HepG2 (cell line): ENCODE results near the gene TRIM28. TPM values are rescaled to one million over a fixed set of nuclear protein-coding genes. Genes with fewer than 3 reads are reported as not detected.

Experiments
- GATAD1 ChIP-seq: IDR thresholded peaks from 2 replicates; pipeline ENCODE4 v1.6.1; 2016; ENCODE audit warnings: missing genetic modification reagents, missing compliant biosample characterization
- HMGXB4 ChIP-seq, 2 experiments: sonication (generic) in 1 of 2; formaldehyde crosslinking in 1 of 2; IDR thresholded peaks; 2 replicates each; pipeline versions ENCODE4 v1.4.0 to v1.6.1; 2018 to 2020; ENCODE audit warnings: missing genetic modification reagents in 2 of 2, borderline replicate concordance in 1 of 2, low read depth in 1 of 2, mild to moderate bottlenecking in 1 of 2, missing biosample characterization in 1 of 2
- KDM1A ChIP-seq: IDR thresholded peaks from 2 replicates; pipeline ENCODE4 v1.6.1; 2016; ENCODE audit warnings: missing compliant biosample characterization
- MIER3 ChIP-seq: IDR thresholded peaks from 2 replicates; pipeline ENCODE4 v1.6.1; 2016; ENCODE audit warnings: missing compliant biosample characterization, borderline replicate concordance
- NR3C1 ChIP-seq: sonication (generic); formaldehyde crosslinking; IDR thresholded peaks from 2 replicates; pipeline ENCODE4 v1.4.0; 2020; ENCODE audit warnings: missing genetic modification reagents
- NRL ChIP-seq: sonication (generic); formaldehyde crosslinking; IDR thresholded peaks from 2 replicates; pipeline ENCODE4 v1.5.0; 2020; ENCODE audit warnings: missing genetic modification reagents, mild to moderate bottlenecking, moderate library complexity, borderline replicate concordance
- PBX3 ChIP-seq: sonication (generic); formaldehyde crosslinking; IDR thresholded peaks from 2 replicates; pipeline ENCODE4 v1.8.1; 2023; ENCODE audit warnings: missing genetic modification reagents, inconsistent platforms, borderline replicate concordance
- RAD21 ChIP-seq: fragments of 450-650 bp; formaldehyde crosslinking; IDR thresholded peaks from 2 replicates; pipeline ENCODE4 v1.5.0; 2020; ENCODE audit warnings: mild to moderate bottlenecking
- RAD51 ChIP-seq: fragments of 450-650 bp; IDR thresholded peaks from 2 replicates; pipeline ENCODE4 v1.6.1; 2016; ENCODE audit warnings: borderline replicate concordance
- SUZ12 ChIP-seq: fragments of 150-350 bp; IDR thresholded peaks from 2 replicates; pipeline ENCODE4 v1.6.1; 2014; ENCODE audit warnings: low read depth, low read length
- TAF1 ChIP-seq: sonication (generic); formaldehyde crosslinking; IDR thresholded peaks from 2 replicates; pipeline ENCODE4 v1.4.0; 2020; ENCODE audit warnings: missing genetic modification reagents
- TOPORS ChIP-seq: sonication (generic); formaldehyde crosslinking; IDR thresholded peaks from 2 replicates; pipeline ENCODE4 v1.8.0; 2023; ENCODE audit warnings: mild to moderate bottlenecking, missing genetic modification reagents
- TRIM24 ChIP-seq: sonication (generic); formaldehyde crosslinking; IDR thresholded peaks from 2 replicates; pipeline ENCODE4 v1.8.0; 2022; ENCODE audit warnings: mild to moderate bottlenecking, missing genetic modification reagents
- XRCC5 ChIP-seq: fragments of 200-400 bp; formaldehyde crosslinking; optimal IDR thresholded peaks from 2 replicates; pipeline ENCODE3; 2017; ENCODE audit warnings: mild to moderate bottlenecking, low read length
- ZNF20 ChIP-seq: sonication (generic); formaldehyde crosslinking; IDR thresholded peaks from 2 replicates; pipeline ENCODE4 v1.4.0; 2020; ENCODE audit warnings: mild to moderate bottlenecking, moderate library complexity, missing genetic modification reagents
- ZNF296 ChIP-seq: sonication (generic); formaldehyde crosslinking; conservative IDR thresholded peaks from 2 replicates; pipeline ENCODE4 v1.5.0; 2020; ENCODE audit warnings: mild to moderate bottlenecking, missing genetic modification reagents
- ZNF350 ChIP-seq: sonication (generic); formaldehyde crosslinking; IDR thresholded peaks from 2 replicates; pipeline ENCODE4 v1.4.0; 2020; ENCODE audit warnings: mild to moderate bottlenecking, low read depth, missing genetic modification reagents, borderline replicate concordance
- ZNF383 ChIP-seq: sonication (generic); formaldehyde crosslinking; IDR thresholded peaks from 2 replicates; pipeline ENCODE4 v1.4.0; 2020; ENCODE audit warnings: missing genetic modification reagents, mild to moderate bottlenecking, borderline replicate concordance
- ZNF512 ChIP-seq: sonication (generic); formaldehyde crosslinking; IDR thresholded peaks from 2 replicates; pipeline ENCODE4 v1.4.0; 2020; ENCODE audit warnings: mild to moderate bottlenecking, missing genetic modification reagents
- ZNF558 ChIP-seq: sonication (generic); formaldehyde crosslinking; IDR thresholded peaks from 2 replicates; pipeline ENCODE4 v1.9.0; 2022; ENCODE audit warnings: mild to moderate bottlenecking, missing genetic modification reagents, borderline replicate concordance
- ZNF564 ChIP-seq: sonication (generic); formaldehyde crosslinking; IDR thresholded peaks from 2 replicates; pipeline ENCODE4 v1.8.1; 2023; ENCODE audit warnings: mild to moderate bottlenecking, missing genetic modification reagents
- ZNF619 ChIP-seq: sonication (generic); formaldehyde crosslinking; IDR thresholded peaks from 2 replicates; pipeline ENCODE4 v1.4.0; 2020; ENCODE audit warnings: mild to moderate bottlenecking, missing genetic modification reagents
- ZNF761 ChIP-seq: sonication (generic); formaldehyde crosslinking; conservative IDR thresholded peaks from 2 replicates; pipeline ENCODE4 v1.4.0; 2020; ENCODE audit warnings: mild to moderate bottlenecking, missing genetic modification reagents
- ZUFSP ChIP-seq: sonication (generic); formaldehyde crosslinking; IDR thresholded peaks from 2 replicates; pipeline ENCODE4 v1.9.0; 2021; ENCODE audit warnings: missing genetic modification reagents, mild to moderate bottlenecking, borderline replicate concordance
- polyA plus RNA-seq, 8 experiments: library from polyadenylated mRNA; depleted of rRNA in 3 of 8; stranded (reverse) in 7 of 8; unstranded in 1 of 8; fragments of >200 nt; fragmentation: Illumina TruSeq in 4 of 8; extraction: Trizol in 4 of 8; gene quantifications; 2 replicates each; pipeline versions ENCODE4 v1.2.1 to v1.2.3, GENCODE V29; 2011 to 2016; ENCODE audit warnings: low read depth in 4 of 8, missing spikeins in 1 of 8, mixed read lengths in 1 of 8; ENCODE audit not compliant: insufficient read depth in 1 of 8
- total RNA-seq, 5 experiments: library from RNA; depleted of rRNA; stranded (reverse); fragments of >200 nt; fragmentation: Illumina TruSeq; extraction: Trizol; gene quantifications; 2 replicates each; pipeline ENCODE4 v1.2.3, GENCODE V29; 2016; ENCODE audit warnings: low read depth in 1 of 5

The TRIM28 gene
- total and polyA plus RNA-seq, 2 of the 13 experiments (the other 11 are each of a cell fraction or from before 2014, with no cell fraction given) = 361 to 439 TPM

GRCh38 chr19:58543826-58544590 lies at the start of gene TRIM28 (continued):
- TF ChIP-seq NR3C1 (CRISPR knock-in tag) (no peak), ZNF383 (CRISPR knock-in tag) (0 out of 2 replicates have a peak, but pooled peaks have one; percentile 87), ZNF558 (no peak), RAD21 (CRISPR knock-in tag) (no peak; the same call in 1 of the 2 replicates), ZNF20 (CRISPR knock-in tag) (no peak), SUZ12 (no peak), MIER3 (CRISPR knock-in tag) (no peak), GATAD1 (CRISPR knock-in tag) (peak; percentile 55; the same call in 1 of the 2 replicates), ZNF564 (CRISPR knock-in tag) (no peak), ZUFSP (CRISPR knock-in tag) (no peak), XRCC5 (no peak), ZNF619 (peak; percentile 51; the same call in 1 of the 2 replicates), TOPORS (no peak), RAD51 (no peak), ZNF512 (no peak), ZNF761 (CRISPR knock-in tag) (peak; percentile 93; the same call in 1 of the 2 replicates), NRL (CRISPR knock-in tag) (peak; percentile 46; the same call in 1 of the 2 replicates), PBX3 (no peak), ZNF296 (no peak), HMGXB4 (CRISPR knock-in tag; IDR thresholded peaks at IDR 0.05; ENCODE audit: borderline replicate concordance in 1 of 2, low read depth in 1 of 2) (peak in 1 of 2 experiments; percentile 57; a peak in 2 of 4 replicates), TAF1 (CRISPR knock-in tag) (peak; percentile 64), KDM1A (no peak), ZNF350 (CRISPR knock-in tag) (peak; percentile 69; the same call in 1 of the 2 replicates), TRIM24 (CRISPR knock-in tag) (no peak)
